ENCODE results near the gene ARRDC5.

GRCh38 chr19:4877753-4878490, 24.8 kb downstream of the ARRDC5 start:
- no peak for TF ChIP-seq CTCF (conservative IDR thresholded peaks at IDR 0.05; ENCODE audit: low read depth, low read length)
- no peak for TF ChIP-seq EZH2 (IDR thresholded peaks at IDR 0.05; ENCODE audit: borderline replicate concordance, low read depth, low read length, poor library complexity, severe bottlenecking)
